IMR-90 (cell line): ENCODE data around the gene ZG16B. TPM values are rescaled to one million over a fixed set of nuclear protein-coding genes. Genes with fewer than 3 reads are reported as not detected.

Source experiments
- ATAC-seq: fragments of 200-7000 bp; cut with Tn5 transposase; 2 replicates; pipeline ENCODE4 v1.9.1; 2020; ENCODE audit warnings: low read depth, mild to moderate bottlenecking, moderate library complexity
- BruUV-seq: library from RNA; stranded (reverse); fragments of 400-500 nt; replicated peaks from 2 replicates; lab custom pipeline; 2021; lab: Mats Ljungman, UMichigan
- CTCF ChIA-PET: fragments of 300-600 bp; formaldehyde crosslinking; extraction: SDS; loops from one replicate; lab custom pipeline; 2021; ENCODE audit warnings: antibody characterized with exemption; lab: Yijun Ruan, JAX
- POLR2A ChIA-PET: fragments of 300-600 bp; sonication (Branson Sonifier 250); formaldehyde crosslinking; loops from one replicate; lab custom pipeline; 2022; ENCODE audit warnings: antibody characterized with exemption; ENCODE audit not compliant: unreplicated experiment; lab: Charles Lee
- DNase-seq: peaks from one replicate; pipeline ENCODE4 v3.0.0; 2013
- H2AFZ ChIP-seq: replicated peaks from 2 replicates; pipeline ENCODE3; 2013; ENCODE audit warnings: low read length, mild to moderate bottlenecking; ENCODE audit not compliant: poor library complexity
- H2AK5ac ChIP-seq: 2 replicates; pipeline ENCODE4 v1.6.1; 2013; ENCODE audit warnings: low read depth, low read length, inconsistent platforms
- H2AK9ac ChIP-seq: replicated peaks from 2 replicates; pipeline ENCODE3; 2013; ENCODE audit warnings: mild to moderate bottlenecking, low read depth, low read length, moderate library complexity; ENCODE audit not compliant: poor library complexity
- H2BK120ac ChIP-seq: 2 replicates; pipeline ENCODE4 v1.6.1; 2013; ENCODE audit warnings: low read depth, low read length, inconsistent platforms
- H2BK15ac ChIP-seq: 3 replicates; pipeline ENCODE4 v1.6.1; 2013; ENCODE audit warnings: low read depth, low read length, inconsistent platforms
- H2BK20ac ChIP-seq: 2 replicates; pipeline ENCODE4 v1.6.1; 2013; ENCODE audit warnings: low read depth, mild to moderate bottlenecking, inconsistent platforms, low read length, moderate library complexity
- H2BK5ac ChIP-seq: 2 replicates; pipeline ENCODE4 v1.6.1; 2013; ENCODE audit warnings: mild to moderate bottlenecking, low read depth, low read length, inconsistent platforms; ENCODE audit not compliant: poor library complexity, severe bottlenecking
- H3K14ac ChIP-seq: replicated peaks from 2 replicates; pipeline ENCODE4 v1.6.1; 2013; ENCODE audit warnings: low read depth, low read length, inconsistent platforms
- H3K18ac ChIP-seq: 2 replicates; pipeline ENCODE4 v1.6.1; 2013; ENCODE audit warnings: low read depth, low read length, control low read depth
- H3K23ac ChIP-seq: 2 replicates; pipeline ENCODE4 v1.6.1; 2013; ENCODE audit warnings: low read depth, low read length, inconsistent platforms
- H3K27ac ChIP-seq: 2 replicates; pipeline ENCODE4 v1.5.1; 2013; ENCODE audit warnings: mild to moderate bottlenecking, control low read depth, low read length; ENCODE audit not compliant: insufficient read depth
- H3K27me3 ChIP-seq: 2 replicates; pipeline ENCODE4 v1.6.1; 2013; ENCODE audit warnings: low read length; ENCODE audit not compliant: control insufficient read depth, insufficient read depth
- H3K36me3 ChIP-seq: 2 replicates; pipeline ENCODE4 v1.6.1; 2013; ENCODE audit warnings: low read length, mixed read lengths; ENCODE audit not compliant: control insufficient read depth, insufficient read depth
- H3K4ac ChIP-seq: 2 replicates; pipeline ENCODE4 v1.6.1; 2013; ENCODE audit warnings: low read depth, low read length, inconsistent platforms
- H3K4me1 ChIP-seq: 2 replicates; pipeline ENCODE4 v1.6.1; 2013; ENCODE audit warnings: low read length, mixed read lengths; ENCODE audit not compliant: control insufficient read depth, insufficient read depth
- H3K4me2 ChIP-seq: 2 replicates; pipeline ENCODE4 v1.6.1; 2013; ENCODE audit warnings: low read depth, mild to moderate bottlenecking, control low read depth, low read length, moderate library complexity
- H3K4me3 ChIP-seq: 2 replicates; pipeline ENCODE4 v1.5.1; 2013; ENCODE audit warnings: low read depth, mild to moderate bottlenecking, control low read depth, low read length, moderate library complexity; ENCODE audit not compliant: insufficient read depth
- H3K56ac ChIP-seq: 2 replicates; pipeline ENCODE4 v1.6.1; 2013; ENCODE audit warnings: low read length, inconsistent platforms; ENCODE audit not compliant: insufficient read depth; ENCODE audit errors: extremely low read depth
- H3K79me1 ChIP-seq, 2 experiments: 2 replicates each; pipeline ENCODE4 v1.6.1; 2013; ENCODE audit warnings: low read length in 2 of 2, inconsistent platforms in 1 of 2, low read depth in 1 of 2
- H3K9ac ChIP-seq: 2 replicates; pipeline ENCODE4 v1.6.1; 2013; ENCODE audit warnings: low read depth, low read length, control low read depth
- H3K9me1 ChIP-seq: 2 replicates; pipeline ENCODE4 v1.6.1; 2013; ENCODE audit warnings: low read length, inconsistent platforms; ENCODE audit not compliant: insufficient read depth
- H3K9me3 ChIP-seq: 2 replicates; pipeline ENCODE4 v1.6.1; 2013; ENCODE audit warnings: low read length; ENCODE audit not compliant: control insufficient read depth, insufficient read depth
- H4K20me1 ChIP-seq: 2 replicates; pipeline ENCODE4 v1.6.1; 2013; ENCODE audit warnings: low read length, inconsistent platforms; ENCODE audit not compliant: insufficient read depth
- H4K5ac ChIP-seq: 2 replicates; pipeline ENCODE4 v1.6.1; 2013; ENCODE audit warnings: mild to moderate bottlenecking, low read depth, low read length, control low read depth
- H4K8ac ChIP-seq, 2 experiments: 2 replicates each; pipeline ENCODE4 v1.6.1; 2013; ENCODE audit warnings: low read depth in 2 of 2, low read length in 2 of 2, control low read depth in 1 of 2, inconsistent platforms in 1 of 2
- H4K91ac ChIP-seq: 2 replicates; pipeline ENCODE4 v1.6.1; 2013; ENCODE audit warnings: low read depth, low read length, inconsistent platforms; ENCODE audit not compliant: insufficient read depth
- BHLHE40 ChIP-seq: fragments of 150-350 bp; IDR thresholded peaks from 2 replicates; pipeline ENCODE4 v1.6.1; 2016; ENCODE audit warnings: mild to moderate bottlenecking, low read depth, low read length
- CEBPB ChIP-seq: IDR thresholded peaks from 2 replicates; pipeline ENCODE4 v1.6.1; 2012; ENCODE audit warnings: low read depth, low read length, improper control_type of control experiment
- CHD1 ChIP-seq: IDR thresholded peaks from 2 replicates; pipeline ENCODE4 v1.6.1; 2012; ENCODE audit warnings: low read depth, low read length, improper control_type of control experiment
- FOS ChIP-seq: fragments of 150-350 bp; IDR thresholded peaks from 2 replicates; pipeline ENCODE4 v1.6.1; 2016; ENCODE audit warnings: low read depth, low read length
- MAFK ChIP-seq: IDR thresholded peaks from 2 replicates; pipeline ENCODE4 v1.6.1; 2012; ENCODE audit warnings: low read depth, low read length, improper control_type of control experiment
- MAZ ChIP-seq: IDR thresholded peaks from 2 replicates; pipeline ENCODE4 v1.6.1; 2012; ENCODE audit warnings: low read depth, mild to moderate bottlenecking, low read length, improper control_type of control experiment, moderate library complexity, borderline replicate concordance
- MXI1 ChIP-seq: IDR thresholded peaks from 2 replicates; pipeline ENCODE4 v1.6.1; 2012; ENCODE audit warnings: low read depth, mild to moderate bottlenecking, low read length, moderate library complexity, borderline replicate concordance
- NFE2L2 ChIP-seq: fragments of 150-350 bp; IDR thresholded peaks from 2 replicates; pipeline ENCODE4 v1.6.1; 2016; ENCODE audit warnings: low read depth, mild to moderate bottlenecking, low read length
- POLR2A ChIP-seq: IDR thresholded peaks from 2 replicates; pipeline ENCODE4 v1.6.1; 2012; ENCODE audit warnings: mild to moderate bottlenecking, low read depth, low read length
- RAD21 ChIP-seq: IDR thresholded peaks from 2 replicates; pipeline ENCODE4 v1.6.1; 2012; ENCODE audit warnings: low read length, improper control_type of control experiment
- RCOR1 ChIP-seq: IDR thresholded peaks from 2 replicates; pipeline ENCODE4 v1.6.1; 2012; ENCODE audit warnings: mild to moderate bottlenecking, low read length, improper control_type of control experiment; ENCODE audit not compliant: insufficient replicate concordance
- RFX5 ChIP-seq: IDR thresholded peaks from 2 replicates; pipeline ENCODE4 v1.8.0; 2012; ENCODE audit warnings: low read depth, mild to moderate bottlenecking, low read length, moderate library complexity
- SMC3 ChIP-seq: fragments of 150-350 bp; IDR thresholded peaks from 2 replicates; pipeline ENCODE4 v1.6.1; 2016; ENCODE audit warnings: low read depth, mild to moderate bottlenecking, antibody characterized with exemption, low read length, moderate library complexity
- WGBS, 2 experiments: methylation state at CpG; one replicate each; pipeline versions ENCODE4 v1.1.5 to v1.1.7; 2013; ENCODE audit warnings: missing lambda C conversion rate in 2 of 2; ENCODE audit not compliant: insufficient read length in 1 of 2; ENCODE audit errors: extremely low coverage in 2 of 2; 5-methylcytosine and 5-hydroxymethylcytosine counted together
- dilution Hi-C: fragments of 300-500 bp; cut with HindIII; formaldehyde crosslinking; loops from one replicate; pipeline ENCODE4 v1.14.3; 2018; ENCODE audit warnings: low sequenced_read_pairs; ENCODE audit not compliant: unreplicated experiment
- in situ Hi-C: fragments of 300-500 bp; cut with MboI; formaldehyde crosslinking; loops from 3 replicates; pipeline ENCODE4 v1.14.3; 2019; ENCODE audit warnings: low sequenced_read_pairs, inconsistent platforms, mixed read lengths
- intact Hi-C: fragments of 100-400 bp; cut with micrococcal nuclease; formaldehyde crosslinking; loops from 2 replicates; pipeline ENCODE4 v1.10.0; 2022
- polyA plus RNA-seq, 3 experiments: library from polyadenylated mRNA; depleted of rRNA; stranded (reverse); fragments of >200 nt; gene quantifications; 2 replicates each; pipeline ENCODE4 v1.2.3, GENCODE V29; 2012; ENCODE audit warnings: low replicate concordance in 1 of 3
- total RNA-seq: library from RNA; depleted of rRNA; stranded (reverse); fragments of >200 nt; gene quantifications from 2 replicates; pipeline ENCODE4 v1.2.3, GENCODE V29; 2012
- TF ChIP-seq, protein P1 (sequence below): conservative IDR thresholded peaks from 2 replicates; pipeline ENCODE4 v1.5.1; 2012; ENCODE audit warnings: mild to moderate bottlenecking, low read depth, low read length, improper control_type of control experiment
- TF ChIP-seq, protein P2 (sequence below): fragments of 150-350 bp; IDR thresholded peaks from 2 replicates; pipeline ENCODE4 v1.6.1; 2016; ENCODE audit warnings: low read depth, mild to moderate bottlenecking, low read length, moderate library complexity, borderline replicate concordance
- TF ChIP-seq, protein P3 (sequence below): fragments of 150-350 bp; IDR thresholded peaks from 2 replicates; pipeline ENCODE4 v1.6.1; 2017; ENCODE audit warnings: mild to moderate bottlenecking, antibody characterized with exemption, low read length, low read depth

The ZG16B gene
- total and polyA plus RNA-seq, 2 of the 4 experiments (the other 2 are of a cell fraction) = 0.54 to 0.65 TPM

DNA sequence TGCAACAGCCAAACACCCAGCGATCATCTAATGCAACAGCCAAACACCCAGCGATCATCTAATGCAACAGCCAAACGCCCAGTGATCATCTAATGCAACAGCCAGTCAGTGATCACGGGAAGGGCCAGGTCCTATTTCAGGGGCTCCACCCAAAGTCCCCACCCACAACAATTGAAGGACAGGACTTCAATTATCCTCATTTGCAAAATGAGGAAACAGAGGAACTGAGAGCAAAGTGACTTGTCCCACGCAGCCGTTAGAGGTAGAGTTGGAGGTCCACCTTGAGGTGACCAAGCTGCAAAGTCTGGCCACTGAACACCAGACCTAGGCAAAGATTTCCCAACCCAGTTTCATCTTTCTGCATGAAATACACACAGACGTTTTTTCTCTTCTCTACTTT is 3.7 kb downstream of the ZG16B start:
- peaks cover 7% of the 10 kb centered on the region; the same call in 1 of the 2 replicates for H4K20me1 ChIP-seq
- no TSS peak for BruUV-seq
- H3K9me3 ChIP-seq = no peaks in the 10 kb centered on the region
- no peak overlapping the region for H4K5ac ChIP-seq
- 0 out of 2 replicates have a peak overlapping the region, but pooled peaks have one; percentile 30 for H2AK5ac ChIP-seq
- no peak overlapping the region for H2BK120ac ChIP-seq
- no peak overlapping the region for H3K4ac ChIP-seq
- no peak overlapping the region for H3K56ac ChIP-seq
- H3K4me2 ChIP-seq = no peak overlapping the region
- no peak overlapping the region for H3K14ac ChIP-seq
- H4K8ac ChIP-seq = no peak overlapping the region
- in situ Hi-C loops (loop anchor here (10.0 kb wide), 1 partner anchor 81 kb away; the partner anchor contains the start of gene FLYWCH1), dilution Hi-C loops (no loop called here), intact Hi-C loops (no loop called here)
- ATAC-seq (no peak), DNase-seq (no peak)
- H2BK5ac ChIP-seq = no peak overlapping the region
- ChIA-PET POLR2A (no interaction called here), CTCF (no interaction called here)
- no peak for TF ChIP-seq POLR2A
- TF ChIP-seq, protein P1, sequence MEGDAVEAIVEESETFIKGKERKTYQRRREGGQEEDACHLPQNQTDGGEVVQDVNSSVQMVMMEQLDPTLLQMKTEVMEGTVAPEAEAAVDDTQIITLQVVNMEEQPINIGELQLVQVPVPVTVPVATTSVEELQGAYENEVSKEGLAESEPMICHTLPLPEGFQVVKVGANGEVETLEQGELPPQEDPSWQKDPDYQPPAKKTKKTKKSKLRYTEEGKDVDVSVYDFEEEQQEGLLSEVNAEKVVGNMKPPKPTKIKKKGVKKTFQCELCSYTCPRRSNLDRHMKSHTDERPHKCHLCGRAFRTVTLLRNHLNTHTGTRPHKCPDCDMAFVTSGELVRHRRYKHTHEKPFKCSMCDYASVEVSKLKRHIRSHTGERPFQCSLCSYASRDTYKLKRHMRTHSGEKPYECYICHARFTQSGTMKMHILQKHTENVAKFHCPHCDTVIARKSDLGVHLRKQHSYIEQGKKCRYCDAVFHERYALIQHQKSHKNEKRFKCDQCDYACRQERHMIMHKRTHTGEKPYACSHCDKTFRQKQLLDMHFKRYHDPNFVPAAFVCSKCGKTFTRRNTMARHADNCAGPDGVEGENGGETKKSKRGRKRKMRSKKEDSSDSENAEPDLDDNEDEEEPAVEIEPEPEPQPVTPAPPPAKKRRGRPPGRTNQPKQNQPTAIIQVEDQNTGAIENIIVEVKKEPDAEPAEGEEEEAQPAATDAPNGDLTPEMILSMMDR = no peak
- no peak for TF ChIP-seq RAD21
- TF ChIP-seq FOS = no peak
- TF ChIP-seq CEBPB = no peak
- no peak for TF ChIP-seq MXI1
- no peak for TF ChIP-seq RFX5
- TF ChIP-seq, protein P2, sequence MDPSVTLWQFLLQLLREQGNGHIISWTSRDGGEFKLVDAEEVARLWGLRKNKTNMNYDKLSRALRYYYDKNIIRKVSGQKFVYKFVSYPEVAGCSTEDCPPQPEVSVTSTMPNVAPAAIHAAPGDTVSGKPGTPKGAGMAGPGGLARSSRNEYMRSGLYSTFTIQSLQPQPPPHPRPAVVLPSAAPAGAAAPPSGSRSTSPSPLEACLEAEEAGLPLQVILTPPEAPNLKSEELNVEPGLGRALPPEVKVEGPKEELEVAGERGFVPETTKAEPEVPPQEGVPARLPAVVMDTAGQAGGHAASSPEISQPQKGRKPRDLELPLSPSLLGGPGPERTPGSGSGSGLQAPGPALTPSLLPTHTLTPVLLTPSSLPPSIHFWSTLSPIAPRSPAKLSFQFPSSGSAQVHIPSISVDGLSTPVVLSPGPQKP = no peak
- no peak for TF ChIP-seq CHD1
- TF ChIP-seq RCOR1 = no peak
- TF ChIP-seq BHLHE40 = no peak
- no peak for TF ChIP-seq SMC3
- no peak for TF ChIP-seq MAZ
- no peak for TF ChIP-seq MAFK
- no peak for TF ChIP-seq NFE2L2
- TF ChIP-seq, protein P3, sequence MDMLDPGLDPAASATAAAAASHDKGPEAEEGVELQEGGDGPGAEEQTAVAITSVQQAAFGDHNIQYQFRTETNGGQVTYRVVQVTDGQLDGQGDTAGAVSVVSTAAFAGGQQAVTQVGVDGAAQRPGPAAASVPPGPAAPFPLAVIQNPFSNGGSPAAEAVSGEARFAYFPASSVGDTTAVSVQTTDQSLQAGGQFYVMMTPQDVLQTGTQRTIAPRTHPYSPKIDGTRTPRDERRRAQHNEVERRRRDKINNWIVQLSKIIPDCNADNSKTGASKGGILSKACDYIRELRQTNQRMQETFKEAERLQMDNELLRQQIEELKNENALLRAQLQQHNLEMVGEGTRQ = no peak
- no peak overlapping the region for H3K23ac ChIP-seq
- H3K36me3 ChIP-seq = no peaks in the 10 kb centered on the region
- no peak overlapping the region for H3K27ac ChIP-seq
- H3K79me1 ChIP-seq = no peaks in the 10 kb centered on the region
- H3K4me3 ChIP-seq = no peak overlapping the region
- H3K9me1 ChIP-seq = peaks cover 10% of the 10 kb centered on the region
- no peak overlapping the region for H3K18ac ChIP-seq
- no peak overlapping the region for H2AK9ac ChIP-seq
- H2BK20ac ChIP-seq = no peak overlapping the region
- peaks cover 7% of the 10 kb centered on the region for H3K4me1 ChIP-seq
- H3K9ac ChIP-seq = no peak overlapping the region
- H4K91ac ChIP-seq = no peak overlapping the region
- no peak overlapping the region for H2BK15ac ChIP-seq
- peaks cover 27% of the 10 kb centered on the region for H3K27me3 ChIP-seq
- WGBS, 2 experiments = no CpG with 5 or more reads among the region's 7 CpGs
- H2AFZ ChIP-seq = no peak overlapping the region
